ENCODE results near the gene GHDC. TPM values are rescaled to one million over a fixed set of nuclear protein-coding genes. Genes with fewer than 3 reads are reported as not detected.

The GHDC gene
- total and polyA plus RNA-seq, 2 of the 13 experiments (the other 11 are each of a cell fraction or from before 2014, with no cell fraction given): 15.4 to 22.5 TPM

GRCh38 chr17:42193216-42193968, 902 bp downstream of the GHDC start:
- no peaks in the 10 kb centered on the region for H3K79me2 ChIP-seq (ENCODE audit: insufficient read depth, low read length)
- H3K27ac ChIP-seq (ENCODE audit: extremely low read length, insufficient read depth, low read length): no peak overlapping the region
- H2AFZ ChIP-seq (ENCODE audit: low read length): no peak overlapping the region
- no peaks in the 10 kb centered on the region for H4K20me1 ChIP-seq (ENCODE audit: insufficient read depth, low read length)
- no peaks in the 10 kb centered on the region for H3K36me3 ChIP-seq (replicated peaks in 1 of 2; ENCODE audit: control insufficient read depth in 1 of 2, insufficient read depth in 2 of 2, low read length in 2 of 2)
- peaks cover 21% of the 10 kb centered on the region for H3K4me1 ChIP-seq (ENCODE audit: insufficient read depth, low read length)
- DNase-seq (ENCODE audit: low spot score) (no peak), ATAC-seq (peak; percentile 23), FAIRE-seq (no peak)
- ChIA-PET POLR2A (interaction anchor here (1.1 to 1.9 kb wide), 8 partner anchors 9 to 119 kb away, joined by 3 to 30 read pairs (median 4); partner anchors contain the start of gene KAT2A), CTCF (ENCODE audit: low intra/inter-chr PET ratio, low total read pairs) (no interaction called here)
- intact Hi-C loops (cut with micrococcal nuclease; ENCODE audit: unreplicated experiment) (no loop called here), in situ Hi-C loops (cut with HindIII; ENCODE audit: extremely low pct_ligation_motif_present, low pct_unique_long_range_greater_than_20kb) (no loop called here)
- WGBS (ENCODE audit: low lambda C conversion rate): 60% methylated on average over 9 of the region's 12 CpGs
- peak overlapping the region; percentile 79 for H3K4me2 ChIP-seq (ENCODE audit: low read depth, low read length)
- peak overlapping the region; percentile 62 to 94 (median 68) for H3K4me3 ChIP-seq (replicated peaks in 1 of 3; ENCODE audit: insufficient read depth in 1 of 3, low read depth in 2 of 3, low read length in 3 of 3)
- H3K27me3 ChIP-seq (ENCODE audit: control insufficient read depth in 1 of 2, insufficient read depth in 2 of 2, low read length in 2 of 2): no peaks in the 10 kb centered on the region; a peak in 1 of 5 replicates
- no peaks in the 10 kb centered on the region for H3K9me3 ChIP-seq (ENCODE audit: low read length)
- BruUV-seq (replicated peaks): no TSS peak
- peak overlapping the region; percentile 77 for H3K9ac ChIP-seq (ENCODE audit: insufficient read depth, low read depth, low read length)
- TF ChIP-seq ZNF781 (CRISPR knock-in tag; IDR thresholded peaks at IDR 0.05; ENCODE audit: borderline replicate concordance, not compliant biosample characterization) (no peak), ZNF782 (CRISPR knock-in tag; IDR thresholded peaks at IDR 0.05; ENCODE audit: borderline replicate concordance) (no peak), FOXO4 (CRISPR knock-in tag; conservative IDR thresholded peaks at IDR 0.05) (no peak), THAP7 (CRISPR knock-in tag; IDR thresholded peaks at IDR 0.05) (0 out of 2 replicates have a peak, but pooled peaks have one; percentile 62), ZNF441 (CRISPR knock-in tag; IDR thresholded peaks at IDR 0.05; ENCODE audit: borderline replicate concordance) (no peak), XRCC5 (optimal IDR thresholded peaks at IDR 0.05; ENCODE audit: low read length) (no peak), ZNF282 (IDR thresholded peaks at IDR 0.05; ENCODE audit: partially characterized antibody) (no peak), ZNF850 (CRISPR knock-in tag; conservative IDR thresholded peaks at IDR 0.05) (no peak), SKI (IDR thresholded peaks at IDR 0.05; ENCODE audit: partially characterized antibody) (no peak), ZNF562 (CRISPR knock-in tag; IDR thresholded peaks at IDR 0.05; ENCODE audit: borderline replicate concordance) (no peak), FOXP4 (CRISPR knock-in tag; IDR thresholded peaks at IDR 0.05) (no peak), ZNF891 (CRISPR knock-in tag; IDR thresholded peaks at IDR 0.05) (peak; percentile 80), CENPBD1 (CRISPR knock-in tag; IDR thresholded peaks at IDR 0.05; ENCODE audit: borderline replicate concordance, low read depth) (0 out of 2 replicates have a peak, but pooled peaks have one; percentile 42), MXI1 (IDR thresholded peaks at IDR 0.05; ENCODE audit: borderline replicate concordance, low read depth, low read length) (no peak), ZBTB7B (CRISPR knock-in tag; IDR thresholded peaks at IDR 0.05) (no peak), ZNF224 (CRISPR knock-in tag; IDR thresholded peaks at IDR 0.05) (0 out of 2 replicates have a peak, but pooled peaks have one; percentile 32), NAIF1 (CRISPR knock-in tag; IDR thresholded peaks at IDR 0.05; ENCODE audit: borderline replicate concordance) (no peak)
